Loucy (cell line): ENCODE results near the gene UBALD1.

Source experiments
- H2AFZ ChIP-seq: fragments of 200-600 bp; sonication (generic); 2 replicates; pipeline ENCODE4 v1.6.0; 2016; ENCODE audit warnings: antibody characterized with exemption, mild to moderate bottlenecking, low read length, moderate library complexity
- H3F3A ChIP-seq: fragments of 200-600 bp; 2 replicates; pipeline ENCODE4 v1.6.0; 2016; ENCODE audit warnings: antibody characterized with exemption, low read depth, mild to moderate bottlenecking
- H3K27me3 ChIP-seq: fragments of 200-600 bp; sonication (generic); 2 replicates; pipeline ENCODE4 v1.6.1; 2014; ENCODE audit warnings: low read length, mild to moderate bottlenecking; ENCODE audit not compliant: insufficient read depth, poor library complexity, severe bottlenecking
- H3K36me3 ChIP-seq: fragments of 200-600 bp; sonication (generic); 2 replicates; pipeline ENCODE4 v1.6.1; 2016; ENCODE audit warnings: low read length; ENCODE audit not compliant: insufficient read depth
- H3K4me1 ChIP-seq: fragments of 200-600 bp; sonication (generic); 2 replicates; pipeline ENCODE4 v1.5.1; 2014; ENCODE audit warnings: low read length, mild to moderate bottlenecking; ENCODE audit not compliant: insufficient read depth, poor library complexity, severe bottlenecking
- H3K4me2 ChIP-seq: fragments of 200-600 bp; sonication (generic); 2 replicates; pipeline ENCODE4 v1.6.0; 2014; ENCODE audit warnings: antibody characterized with exemption, low read length, low read depth, mild to moderate bottlenecking; ENCODE audit not compliant: poor library complexity, severe bottlenecking
- H3K4me3 ChIP-seq: fragments of 200-600 bp; sonication (generic); 2 replicates; pipeline ENCODE4 v1.5.1; 2014; ENCODE audit warnings: low read length, mild to moderate bottlenecking, mixed read lengths; ENCODE audit not compliant: poor library complexity, severe bottlenecking
- H3K79me2 ChIP-seq: fragments of 200-600 bp; sonication (generic); 2 replicates; pipeline ENCODE4 v1.6.1; 2014; ENCODE audit warnings: low read length; ENCODE audit not compliant: insufficient read depth
- H3K9ac ChIP-seq: fragments of 200-600 bp; sonication (generic); 2 replicates; pipeline ENCODE4 v1.6.0; 2014; ENCODE audit warnings: mild to moderate bottlenecking, low read depth, low read length, moderate library complexity; ENCODE audit not compliant: poor library complexity, severe bottlenecking
- H3K9me2 ChIP-seq: fragments of 200-600 bp; sonication (generic); replicated peaks from 2 replicates; pipeline ENCODE4 v1.6.1; 2016; ENCODE audit warnings: low read depth, low read length, mixed read lengths
- H3K9me3 ChIP-seq: fragments of 200-600 bp; sonication (generic); 2 replicates; pipeline ENCODE4 v1.6.1; 2014; ENCODE audit warnings: mild to moderate bottlenecking, antibody characterized with exemption, low read length, low read depth; ENCODE audit not compliant: insufficient read depth
- H4K20me1 ChIP-seq: fragments of 200-600 bp; sonication (generic); 2 replicates; pipeline ENCODE4 v1.6.0; 2014; ENCODE audit warnings: antibody characterized with exemption, low read length, mild to moderate bottlenecking; ENCODE audit not compliant: insufficient read depth, poor library complexity, severe bottlenecking
- EZH2phosphoT487 ChIP-seq: fragments of 200-600 bp; IDR thresholded peaks from 2 replicates; pipeline ENCODE4 v1.6.1; 2018; ENCODE audit warnings: antibody characterized with exemption, mild to moderate bottlenecking, moderate library complexity, borderline replicate concordance
- TF ChIP-seq, protein P1 (sequence below): fragments of 200-600 bp; sonication (generic); conservative IDR thresholded peaks from 2 replicates; pipeline ENCODE4 v1.5.1; 2014; ENCODE audit warnings: mild to moderate bottlenecking, antibody characterized with exemption, low read length

UBALD1 gene

GRCh38 chr16:4586291-4586690, 28.4 kb downstream of the UBALD1 start:
- Histone ChIP-seq H3K4me1 (no peaks in the 10 kb centered on the region), H3K79me2 (no peaks in the 10 kb centered on the region), H3K9me3 (no peaks in the 10 kb centered on the region), H3K4me3 (no peak overlapping the region), H3K9me2 (no peaks in the 10 kb centered on the region), H3K4me2 (no peak overlapping the region), H2AFZ (no peak overlapping the region), H3K27me3 (no peaks in the 10 kb centered on the region), H3F3A (no peaks in the 10 kb centered on the region), H3K36me3 (no peaks in the 10 kb centered on the region), H3K9ac (no peak overlapping the region), H4K20me1 (no peaks in the 10 kb centered on the region)
- TF ChIP-seq, protein P1, sequence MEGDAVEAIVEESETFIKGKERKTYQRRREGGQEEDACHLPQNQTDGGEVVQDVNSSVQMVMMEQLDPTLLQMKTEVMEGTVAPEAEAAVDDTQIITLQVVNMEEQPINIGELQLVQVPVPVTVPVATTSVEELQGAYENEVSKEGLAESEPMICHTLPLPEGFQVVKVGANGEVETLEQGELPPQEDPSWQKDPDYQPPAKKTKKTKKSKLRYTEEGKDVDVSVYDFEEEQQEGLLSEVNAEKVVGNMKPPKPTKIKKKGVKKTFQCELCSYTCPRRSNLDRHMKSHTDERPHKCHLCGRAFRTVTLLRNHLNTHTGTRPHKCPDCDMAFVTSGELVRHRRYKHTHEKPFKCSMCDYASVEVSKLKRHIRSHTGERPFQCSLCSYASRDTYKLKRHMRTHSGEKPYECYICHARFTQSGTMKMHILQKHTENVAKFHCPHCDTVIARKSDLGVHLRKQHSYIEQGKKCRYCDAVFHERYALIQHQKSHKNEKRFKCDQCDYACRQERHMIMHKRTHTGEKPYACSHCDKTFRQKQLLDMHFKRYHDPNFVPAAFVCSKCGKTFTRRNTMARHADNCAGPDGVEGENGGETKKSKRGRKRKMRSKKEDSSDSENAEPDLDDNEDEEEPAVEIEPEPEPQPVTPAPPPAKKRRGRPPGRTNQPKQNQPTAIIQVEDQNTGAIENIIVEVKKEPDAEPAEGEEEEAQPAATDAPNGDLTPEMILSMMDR: no peak
- no peak for TF ChIP-seq EZH2phosphoT487

DNA sequence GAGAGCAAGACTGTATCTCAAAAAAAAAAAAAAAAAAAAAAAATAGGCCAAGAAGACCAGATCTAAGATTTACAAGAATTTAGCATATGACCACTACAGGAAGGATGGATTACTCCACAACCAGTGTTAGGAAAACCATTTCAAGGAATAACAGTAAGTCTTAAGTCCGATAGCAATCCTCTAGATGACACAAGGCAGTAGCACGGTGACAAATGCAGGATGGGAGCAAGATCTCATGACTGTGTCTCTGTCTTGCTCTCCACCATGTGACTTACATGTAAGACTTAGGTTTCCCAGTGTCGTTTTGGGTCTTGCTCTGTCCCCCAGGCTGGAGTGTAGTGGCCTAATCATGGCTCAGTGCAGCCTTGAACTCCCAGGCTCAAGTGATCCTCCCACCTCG, 30.8 kb downstream of the UBALD1 start:
- H3K4me2 ChIP-seq: no peak overlapping the region
- no peaks in the 10 kb centered on the region for H4K20me1 ChIP-seq
- H3K9ac ChIP-seq: no peak overlapping the region
- H3K79me2 ChIP-seq: no peaks in the 10 kb centered on the region
- no peaks in the 10 kb centered on the region for H3K36me3 ChIP-seq
- H3K27me3 ChIP-seq: no peaks in the 10 kb centered on the region
- no peaks in the 10 kb centered on the region for H3K9me3 ChIP-seq
- H3K4me3 ChIP-seq: no peak overlapping the region
- no peak overlapping the region for H2AFZ ChIP-seq
- no peaks in the 10 kb centered on the region for H3K4me1 ChIP-seq
- TF ChIP-seq, protein P1: no peak
- no peaks in the 10 kb centered on the region for H3K9me2 ChIP-seq
- no peaks in the 10 kb centered on the region for H3F3A ChIP-seq

GRCh38 chr16:4580250-4580649, 34.4 kb downstream of the UBALD1 start:
- H3K4me2 ChIP-seq: no peak overlapping the region
- H3K79me2 ChIP-seq: no peaks in the 10 kb centered on the region
- no peak overlapping the region for H2AFZ ChIP-seq
- H3K4me3 ChIP-seq: no peak overlapping the region
- TF ChIP-seq, protein P1: no peak
- no peak for TF ChIP-seq EZH2phosphoT487
- H3K9ac ChIP-seq: no peak overlapping the region
- H3K27me3 ChIP-seq: no peaks in the 10 kb centered on the region
- peaks cover 2% of the 10 kb centered on the region for H3K4me1 ChIP-seq
- H3K9me2 ChIP-seq: no peaks in the 10 kb centered on the region
- H3F3A ChIP-seq: no peaks in the 10 kb centered on the region
- no peaks in the 10 kb centered on the region for H3K36me3 ChIP-seq
- H3K9me3 ChIP-seq: no peaks in the 10 kb centered on the region
- no peaks in the 10 kb centered on the region for H4K20me1 ChIP-seq
